GM18520 (cell line): ENCODE data around the gene HMGN1.

Experiments
- ATAC-seq: cut with Tn5 transposase; IDR thresholded peaks from one replicate; pipeline ENCODE4 v1.9.1; 2021; ENCODE audit not compliant: unreplicated experiment

The HMGN1 gene

DNA sequence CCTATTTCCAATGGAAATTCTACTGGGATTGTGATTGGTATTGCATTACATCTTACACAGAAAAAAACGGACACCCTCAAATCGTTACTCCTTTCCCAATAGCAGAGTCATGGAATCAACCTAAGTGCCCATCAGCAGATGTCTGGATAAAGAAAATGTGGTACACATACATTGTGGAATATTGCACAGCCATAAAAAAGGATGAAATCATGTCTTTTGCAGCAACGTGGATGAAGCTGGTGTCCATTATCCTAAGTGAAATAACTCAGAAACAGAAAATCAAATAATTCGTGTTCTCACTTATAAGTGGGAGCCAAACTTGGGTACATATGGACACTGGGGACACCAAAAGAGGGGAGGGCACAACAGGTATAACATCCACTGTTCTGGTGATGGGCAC, 14.3 kb downstream of the HMGN1 start:
- ATAC-seq = no peak

DNA sequence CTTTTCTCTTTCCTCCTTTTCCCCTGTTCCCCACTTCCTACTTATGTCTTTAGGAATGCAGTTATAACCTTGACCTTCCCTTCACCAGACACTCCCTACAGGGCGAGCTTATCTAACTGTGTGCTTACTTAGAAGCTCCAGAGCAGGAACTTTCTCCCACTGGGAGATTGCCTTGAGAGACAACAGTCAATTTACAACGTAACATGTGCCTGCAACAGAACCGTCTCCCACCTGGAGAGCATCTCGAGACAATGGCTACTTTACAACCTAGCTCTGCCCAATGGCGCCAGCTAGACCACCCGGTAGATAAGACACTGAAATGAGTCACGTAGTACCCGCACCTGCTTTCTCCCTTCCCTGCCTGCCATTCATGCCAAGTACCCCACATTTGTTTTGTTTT, 16.7 kb downstream of the HMGN1 start:
- ATAC-seq = no peak

DNA sequence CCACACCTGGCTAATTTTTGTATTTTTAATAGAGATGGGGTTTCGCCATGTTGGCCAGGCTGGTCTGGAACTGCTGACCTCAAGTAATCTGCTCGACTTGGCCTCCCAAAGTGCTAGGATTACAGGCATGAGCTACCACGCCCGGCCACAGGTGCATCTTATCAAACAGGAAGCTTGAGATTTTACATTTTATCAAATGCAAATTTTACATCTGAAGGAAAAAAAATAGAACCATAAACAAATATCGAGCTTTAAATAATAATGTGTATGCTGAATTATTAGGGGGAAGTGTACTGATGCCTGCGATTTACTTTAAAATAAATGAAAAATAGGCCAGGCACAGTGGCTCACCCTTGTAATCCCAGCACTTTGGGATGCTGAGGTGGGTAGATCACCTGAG, 18.9 kb downstream of the HMGN1 start:
- ATAC-seq = no peak

DNA sequence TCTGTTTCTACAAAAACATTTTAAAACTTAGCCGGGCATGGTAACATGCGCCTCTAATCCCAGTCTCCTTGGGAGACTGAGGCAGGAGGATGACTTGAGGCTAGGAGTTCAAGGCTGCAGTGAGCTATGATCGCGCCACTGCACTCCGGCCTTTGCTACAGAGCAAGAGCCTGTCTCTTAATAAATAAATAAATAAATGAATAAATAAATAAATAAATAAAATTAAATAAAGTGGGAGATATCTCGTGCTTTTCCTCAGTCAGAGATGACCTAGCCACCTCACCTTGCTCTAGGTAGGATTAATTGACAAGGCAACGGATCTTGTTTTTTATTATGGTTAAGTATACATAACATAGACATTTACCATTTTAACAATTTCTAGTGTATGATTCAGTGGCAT, 21.2 kb downstream of the HMGN1 start:
- no peak for ATAC-seq

DNA sequence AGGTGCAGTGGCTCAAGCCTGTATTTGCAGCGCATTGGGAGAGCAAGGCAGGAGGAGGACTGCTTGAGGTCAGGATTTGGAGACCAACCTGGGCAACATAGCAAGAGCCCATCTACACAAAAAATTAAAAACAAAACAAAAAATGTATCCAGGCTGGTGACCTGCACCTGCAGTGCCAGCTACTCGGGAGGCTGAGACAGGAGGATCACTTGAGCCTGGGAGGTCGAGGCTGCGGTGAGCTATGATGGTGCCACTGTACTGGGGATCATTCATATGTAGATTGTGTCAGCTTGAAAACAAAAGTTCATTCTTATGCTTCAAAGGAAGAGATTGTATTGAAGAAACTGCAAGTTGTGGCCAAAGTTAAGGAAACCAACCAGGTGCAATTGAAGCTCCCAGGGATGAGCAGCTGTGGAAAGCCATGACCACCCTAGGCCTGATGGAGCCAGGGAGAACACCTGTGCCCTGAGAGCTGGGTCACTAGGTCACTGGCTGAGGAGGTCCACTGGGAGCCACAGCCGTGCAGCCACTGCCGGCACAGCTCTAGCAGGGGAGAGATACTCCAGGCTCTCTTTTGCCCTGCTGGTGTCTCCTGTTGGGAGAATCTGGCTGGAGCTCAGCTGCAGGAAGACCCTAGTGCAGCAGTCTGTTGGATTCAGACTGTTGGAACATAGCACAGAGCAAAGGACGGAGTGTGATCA, 22.1 kb downstream of the HMGN1 start:
- no peak for ATAC-seq

DNA sequence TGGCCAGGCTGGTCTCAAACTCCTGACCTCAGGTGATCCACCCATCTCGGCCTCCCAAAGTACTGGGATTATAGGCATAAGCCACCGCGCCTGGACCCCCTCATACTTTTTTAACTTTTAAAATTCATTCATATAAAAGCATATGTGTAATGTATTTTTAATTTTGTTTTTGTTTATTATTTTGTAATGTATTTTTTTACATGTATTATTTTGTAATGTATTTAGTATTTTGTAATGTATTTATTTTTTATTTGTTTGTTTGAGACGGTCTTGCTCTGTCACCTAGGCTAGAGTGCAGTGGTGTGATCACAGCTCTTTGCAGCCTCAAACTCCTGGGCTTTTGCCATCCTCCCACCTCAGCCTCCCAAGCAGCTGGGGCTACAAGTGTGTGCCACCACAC, 23.4 kb downstream of the HMGN1 start:
- no peak for ATAC-seq

DNA sequence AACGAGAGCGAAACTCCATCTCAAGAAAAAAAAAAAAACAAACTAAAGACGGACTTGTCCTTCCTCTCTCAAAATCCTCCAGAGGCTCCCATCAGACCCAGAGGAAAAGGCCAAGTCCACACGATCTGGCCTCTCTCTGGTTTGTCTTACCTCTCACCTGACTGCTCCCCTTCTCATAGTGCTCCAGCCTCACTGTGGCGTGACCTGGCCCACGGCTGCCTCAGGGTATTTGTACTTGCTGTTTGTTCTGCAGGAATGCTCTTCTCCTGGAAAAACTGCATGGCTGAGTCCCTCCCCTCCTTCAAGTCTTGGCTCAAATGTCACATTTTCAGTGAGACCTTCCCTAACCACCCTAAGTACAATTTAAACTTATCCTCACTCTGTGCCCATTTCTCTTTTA, 27.5 kb downstream of the HMGN1 start:
- no peak for ATAC-seq

DNA sequence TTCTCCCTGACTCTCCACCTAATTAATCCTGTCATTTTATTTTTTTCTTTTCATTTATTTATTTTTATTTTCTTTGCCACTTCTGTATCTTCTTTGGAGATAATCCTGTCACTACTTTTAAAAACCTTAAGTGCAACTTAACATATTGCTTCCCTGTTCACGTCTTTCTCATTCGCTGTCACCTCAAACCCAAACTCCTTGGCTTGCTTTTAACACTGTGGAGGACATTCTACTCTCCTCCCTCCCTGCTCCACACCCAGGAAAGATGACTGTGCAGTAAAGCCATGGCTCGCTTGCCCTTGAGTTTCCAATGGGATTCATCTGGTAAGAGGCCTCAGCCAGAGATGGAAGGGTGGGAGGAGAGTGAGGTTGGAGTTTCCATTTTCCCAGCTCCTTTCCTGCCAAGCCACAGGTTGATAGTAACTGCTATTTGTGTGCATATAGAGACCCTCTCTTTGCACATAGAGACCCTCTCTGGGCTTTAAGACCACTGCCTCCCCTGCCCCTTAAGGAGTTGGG, 29.0 kb downstream of the HMGN1 start:
- no peak for ATAC-seq

DNA sequence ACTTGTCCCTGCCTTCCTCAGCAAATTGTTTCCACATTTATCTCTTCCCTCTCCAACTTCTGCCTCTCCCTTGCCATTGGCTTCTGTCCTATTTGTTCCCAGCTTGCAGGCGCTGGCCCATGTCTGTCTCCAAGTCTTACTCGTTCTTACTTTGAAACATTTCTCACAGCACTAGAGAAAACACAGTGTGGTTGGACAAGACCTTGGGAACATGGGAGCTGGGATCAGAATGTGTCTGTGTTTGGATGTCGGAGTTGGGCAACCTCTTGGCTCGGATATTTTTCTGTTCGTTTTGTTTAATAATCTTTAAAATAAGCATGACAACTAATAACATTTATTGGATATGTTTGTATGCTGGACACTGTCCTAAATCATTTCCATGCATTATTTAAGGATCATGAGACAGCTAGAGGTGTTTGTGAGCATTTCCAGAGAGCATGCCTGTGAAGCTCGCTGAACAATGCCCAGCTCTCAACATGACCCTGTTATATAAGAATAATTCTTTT, 29.6 kb downstream of the HMGN1 start:
- ATAC-seq = no peak

DNA sequence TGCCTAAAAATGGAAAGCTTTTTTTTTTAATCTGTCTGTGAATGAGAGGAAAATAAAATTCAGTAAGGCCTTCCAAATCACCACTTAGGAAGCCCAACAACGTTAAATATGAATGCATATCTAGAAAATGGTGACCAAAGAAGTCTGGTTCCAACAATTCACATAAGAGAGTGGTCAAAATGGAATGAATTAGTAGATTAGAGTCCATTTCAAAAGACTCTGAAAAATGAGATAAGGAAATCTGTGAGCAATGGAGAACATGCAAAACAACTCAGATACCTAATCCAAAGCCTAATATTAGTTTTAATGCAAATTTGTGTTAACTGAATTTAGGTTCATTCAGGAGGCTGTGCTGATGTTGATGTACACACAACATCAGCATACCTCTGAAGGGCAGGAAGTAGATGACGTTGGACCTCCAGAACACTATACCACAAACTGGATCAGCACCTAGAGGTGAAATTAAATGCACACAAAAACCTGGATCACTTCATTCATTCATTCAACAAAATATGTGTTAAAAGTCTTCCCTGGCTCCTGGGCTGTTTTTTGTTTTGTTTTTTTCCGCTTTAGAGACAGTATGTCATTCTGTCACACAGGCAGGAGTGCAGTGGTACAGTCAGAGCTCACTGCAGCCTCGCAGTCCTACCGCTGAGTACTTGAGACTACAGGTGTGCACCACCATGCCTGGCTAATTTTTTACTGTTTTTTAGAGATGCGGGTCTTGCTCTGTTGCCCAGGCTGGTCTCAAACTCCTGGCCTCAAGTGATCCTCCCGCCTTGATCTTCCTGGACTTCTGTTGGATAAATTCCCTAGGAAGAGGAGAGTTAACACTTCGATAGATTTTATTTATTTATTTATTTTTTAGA, 30.6 kb downstream of the HMGN1 start:
- no peak for ATAC-seq

DNA sequence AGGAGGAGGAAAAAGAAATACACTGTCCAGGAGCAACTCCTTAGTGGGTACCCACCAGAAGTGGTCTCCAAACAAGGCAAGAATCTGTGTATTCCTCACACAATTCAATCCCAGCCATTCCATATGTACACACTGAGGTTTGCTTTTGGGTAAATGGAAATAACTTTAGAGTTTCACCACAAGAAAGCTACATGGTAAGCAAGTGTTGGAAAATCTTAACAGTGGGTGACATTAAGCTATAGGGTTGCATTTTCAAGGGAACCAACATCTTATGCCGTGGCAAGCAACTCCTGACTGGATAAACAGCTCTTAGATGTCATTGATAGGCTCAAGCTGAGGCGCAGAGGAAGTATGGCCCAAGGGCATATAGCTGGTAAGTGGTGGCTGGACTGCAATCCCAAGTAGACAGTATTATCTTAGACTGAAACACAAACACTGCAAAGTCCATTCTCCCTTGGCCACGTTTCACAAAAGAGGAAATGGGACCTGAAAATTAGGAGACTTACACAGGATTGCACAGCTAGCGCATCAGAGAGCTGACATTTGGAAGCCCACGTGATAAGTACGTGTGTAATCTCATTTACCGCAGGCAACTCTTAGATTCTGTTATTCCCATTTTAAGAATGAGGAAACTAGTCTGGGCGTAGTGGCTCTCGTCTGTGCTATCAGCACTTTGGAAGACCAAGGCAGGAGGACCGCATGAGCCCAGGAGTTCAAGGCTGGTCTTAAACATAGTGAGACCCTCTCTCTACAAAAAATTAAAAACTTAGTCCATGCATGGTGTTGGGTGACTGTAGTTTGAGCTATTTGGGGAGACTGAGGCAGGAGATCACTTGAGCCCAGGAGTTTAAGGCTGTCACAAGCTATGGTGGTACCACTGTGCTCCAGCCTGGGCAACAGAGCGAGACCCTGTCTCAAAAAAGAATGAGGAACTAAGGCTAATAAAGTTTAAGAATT, 31.5 kb downstream of the HMGN1 start:
- ATAC-seq = no peak

DNA sequence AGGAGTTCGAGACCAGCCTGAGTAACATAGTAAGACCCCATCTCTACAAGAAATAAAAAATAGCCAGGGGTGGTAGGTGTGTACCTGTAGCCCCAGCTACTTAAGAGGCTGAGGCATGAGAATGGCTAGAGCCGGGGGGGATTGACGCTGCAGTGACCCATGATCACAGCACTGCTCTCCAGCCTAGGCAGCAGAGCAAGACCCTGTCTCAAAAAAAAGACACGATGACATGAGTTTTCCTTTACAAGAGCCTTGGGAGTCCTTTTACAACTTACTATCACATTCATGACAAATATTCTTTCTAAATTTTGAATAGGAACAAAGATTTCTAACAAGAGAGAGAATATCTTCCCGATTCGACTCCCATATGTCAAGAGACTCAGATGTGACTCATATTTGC, 32.2 kb downstream of the HMGN1 start:
- no peak for ATAC-seq

DNA sequence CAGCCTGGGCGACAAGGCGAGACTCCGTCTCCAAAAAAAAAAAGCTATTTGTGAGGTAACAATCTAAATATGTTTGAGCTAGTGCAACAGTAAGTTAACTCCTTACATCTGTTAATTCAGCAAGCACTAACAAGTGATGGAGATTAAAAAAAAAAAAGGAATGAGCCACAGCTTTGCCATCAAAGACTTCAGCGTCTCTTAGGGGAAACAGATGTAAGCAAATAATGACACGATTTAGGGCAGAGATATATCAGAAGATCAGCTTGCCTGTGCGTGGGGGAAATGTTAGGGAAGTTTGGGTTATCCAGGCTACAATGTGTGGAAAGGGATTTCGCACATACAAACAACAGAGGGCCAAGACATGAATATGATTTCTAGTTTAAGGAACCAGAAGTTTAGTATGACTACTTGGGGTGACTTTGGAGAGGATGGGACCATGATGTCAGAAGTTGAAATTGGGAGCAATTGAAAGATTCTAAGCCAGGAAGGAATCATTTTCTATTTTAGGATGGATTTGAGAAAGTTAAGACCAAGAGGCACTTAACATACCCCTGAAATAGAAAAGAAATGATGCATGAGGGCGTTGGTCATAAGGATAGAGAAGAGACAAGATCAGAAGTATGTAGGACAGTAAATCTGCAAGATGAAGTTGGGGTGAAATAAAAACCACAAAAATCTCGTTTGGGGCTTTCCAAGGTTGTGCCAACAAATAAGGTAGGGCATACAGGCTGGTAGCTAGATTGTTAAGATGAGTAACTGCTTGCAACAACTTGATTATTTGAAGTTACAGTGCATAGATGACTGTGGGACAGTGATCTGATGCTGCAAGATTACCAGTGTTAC, 33.1 kb downstream of the HMGN1 start:
- no peak for ATAC-seq

DNA sequence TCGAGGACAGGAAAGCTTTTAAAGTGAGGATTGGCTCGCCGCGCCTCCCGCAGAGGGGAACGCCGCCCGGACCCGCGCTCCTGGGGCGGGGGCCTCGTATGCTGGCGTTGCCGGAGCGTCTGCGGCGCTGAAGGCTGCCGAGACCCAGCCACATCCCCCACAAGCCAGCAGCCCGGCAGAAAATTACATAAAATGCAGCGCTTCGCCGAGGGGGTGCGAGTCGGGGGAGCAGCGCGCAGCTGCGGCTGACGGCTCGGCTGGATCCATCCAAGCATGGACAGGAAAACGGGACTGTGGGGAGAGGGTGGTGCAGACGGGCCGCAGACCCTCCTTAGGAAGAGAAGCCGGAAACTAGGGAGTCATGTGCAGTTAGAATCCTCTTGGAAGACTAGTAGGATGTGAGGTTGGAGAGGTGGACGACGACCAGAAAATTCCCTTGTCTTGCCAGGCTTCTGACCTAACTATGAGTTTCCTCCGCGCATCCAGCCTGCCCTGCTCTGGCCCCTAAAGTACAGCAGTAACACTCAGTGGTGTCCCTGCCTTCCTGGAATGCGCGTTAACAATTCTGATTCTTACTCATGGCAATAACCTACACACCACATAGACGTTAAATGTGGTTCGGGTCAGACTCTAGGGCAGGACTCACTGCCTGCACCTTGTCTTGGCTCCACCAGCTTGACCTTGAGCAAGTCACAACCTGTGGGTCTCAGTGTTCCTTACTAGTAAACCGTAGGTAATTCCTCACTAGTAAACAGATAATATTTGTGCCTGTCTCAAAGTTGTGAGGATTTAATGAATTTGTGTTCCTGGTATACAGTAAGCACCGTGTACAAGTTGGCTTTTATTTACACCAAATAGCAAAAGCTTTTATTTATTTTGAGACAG, 34.5 kb downstream of the HMGN1 start:
- ATAC-seq = no peak

DNA sequence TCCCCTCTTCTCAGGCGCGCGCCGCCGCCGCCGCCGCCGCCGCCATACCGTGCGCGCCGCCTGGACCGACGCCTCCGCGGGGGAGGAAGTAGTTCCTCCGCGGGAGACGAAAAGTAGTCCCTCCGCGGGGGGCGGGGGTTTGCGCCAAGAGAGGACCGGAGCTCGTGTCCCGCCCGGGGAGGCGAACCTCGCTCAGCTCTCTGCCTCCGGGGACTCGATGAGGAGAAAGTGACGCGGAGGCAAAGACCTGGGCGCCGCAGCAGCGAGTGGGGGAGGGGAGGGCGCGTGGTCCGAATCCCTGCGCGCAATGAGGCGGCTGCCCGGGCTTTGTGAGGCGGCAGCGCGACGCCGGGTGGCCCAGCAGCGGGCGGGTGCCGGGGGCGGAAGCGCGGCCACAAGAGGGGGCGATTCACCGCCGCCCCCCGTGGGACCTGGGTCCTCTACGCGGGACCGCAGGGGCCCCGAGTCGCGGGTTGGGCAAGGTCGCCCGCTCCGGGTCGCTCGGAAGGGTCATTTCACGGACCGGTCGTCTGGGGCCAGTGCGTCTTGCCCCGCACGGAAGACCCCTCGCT, 35.2 kb downstream of the HMGN1 start, which contains the start of gene BRWD1:
BRWD1 (minus strand) TSS at position 62 of the 572 bp plus-strand sequence. CDS start 141 bp downstream, outside the sequence.
- peak; percentile 31 for ATAC-seq

DNA sequence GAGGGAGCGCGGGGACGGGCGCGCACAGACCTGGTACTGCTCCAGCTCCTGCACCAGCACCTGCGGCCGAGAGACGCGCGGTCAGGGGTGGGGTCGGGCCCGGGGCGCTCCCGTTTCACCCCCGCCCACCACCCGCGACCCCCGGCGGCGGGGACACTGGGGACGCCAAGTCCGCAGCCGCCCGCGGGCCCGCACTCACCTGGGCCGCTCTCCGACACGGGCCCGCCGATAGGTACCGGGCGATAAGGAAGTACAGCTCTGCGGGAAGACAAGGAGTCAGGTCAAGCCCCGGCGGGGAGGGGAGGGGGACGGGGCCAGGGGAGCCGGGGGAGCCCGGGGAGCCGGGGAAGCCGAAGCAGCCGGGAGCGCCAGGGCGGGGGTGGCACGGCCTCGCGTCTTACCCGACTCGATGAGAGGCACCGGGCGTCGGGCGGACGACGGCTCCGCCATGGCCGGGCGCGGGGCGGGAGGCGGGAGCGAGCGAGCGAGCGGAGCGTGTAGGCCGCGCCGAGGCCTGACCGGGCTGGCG, 35.8 kb downstream of the HMGN1 start:
- ATAC-seq = no peak

DNA sequence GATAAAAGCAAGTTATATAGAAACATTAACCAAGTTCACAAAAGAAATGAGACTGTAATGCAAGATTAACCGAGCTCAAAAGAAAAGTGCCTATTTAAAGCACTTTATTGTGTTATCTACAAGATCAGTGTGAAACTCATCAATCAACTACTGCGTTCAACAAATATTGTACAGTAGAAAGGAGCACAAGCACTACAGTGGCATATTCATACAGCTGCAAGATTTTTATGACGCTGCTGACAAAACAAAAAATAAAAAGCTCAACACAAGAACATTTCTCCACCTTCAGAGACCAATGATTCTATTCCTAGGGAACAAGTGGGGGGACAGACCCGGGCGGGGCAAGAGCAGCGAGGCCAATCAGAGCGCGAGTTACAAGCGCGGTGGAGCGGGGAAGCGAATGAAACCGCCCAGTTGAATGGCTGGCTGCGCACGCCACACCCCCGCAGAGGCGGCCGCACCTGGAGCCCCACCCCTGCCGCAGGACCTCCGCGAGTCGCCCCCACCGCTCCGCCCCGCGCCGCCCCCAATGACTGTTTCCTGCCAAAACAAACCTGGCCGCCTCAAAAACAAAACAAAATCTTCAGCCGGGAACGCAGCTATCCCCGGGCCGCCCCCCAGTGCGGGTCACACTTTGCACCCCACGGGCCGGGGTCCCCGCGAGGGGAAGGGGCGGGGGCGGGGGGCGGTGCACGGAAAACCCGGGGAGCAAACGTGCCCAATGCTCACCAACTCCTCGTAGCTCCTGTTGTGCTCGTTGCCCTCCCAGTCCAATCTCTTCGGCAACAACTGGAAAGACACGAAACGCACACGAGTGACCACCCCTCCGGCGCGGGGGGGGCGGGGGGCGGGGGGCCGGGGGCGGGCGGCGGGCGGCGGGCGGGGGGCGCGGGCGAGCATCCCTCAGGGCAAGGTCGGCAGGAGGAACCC, 36.5 kb downstream of the HMGN1 start:
- ATAC-seq = peak; percentile 67
